HEK293T (cell line): ENCODE measurements around the gene COL5A1.

ENCODE experiments used
- LEF1 ChIP-seq: fragments of 450-650 bp; IDR thresholded peaks from 2 replicates; pipeline ENCODE4 v1.6.1; 2017; ENCODE audit warnings: mild to moderate bottlenecking, borderline replicate concordance
- SP1 ChIP-seq: fragments of 450-650 bp; IDR thresholded peaks from 2 replicates; pipeline ENCODE4 v1.6.1; 2017
- SUZ12 ChIP-seq: fragments of 450-650 bp; IDR thresholded peaks from 2 replicates; pipeline ENCODE4 v1.6.1; 2016; ENCODE audit warnings: mild to moderate bottlenecking
- ZNF384 ChIP-seq: fragments of 450-650 bp; IDR thresholded peaks from 2 replicates; pipeline ENCODE4 v1.6.1; 2016

GRCh38 chr9:134612715-134613114, 28.9 kb upstream of the COL5A1 start:
- TF ChIP-seq SUZ12 (no peak), ZNF384 (no peak), SP1 (no peak), LEF1 (no peak)
